Measurements from ENCODE around the gene SELENOF.

SELENOF gene

GRCh38 chr1:86953167-86953566 lies 39.2 kb upstream of the SELENOF start:
- no peak overlapping the region for H3K4me3 ChIP-seq (ENCODE audit: low read depth, low read length)
- no peak for DNase-seq (ENCODE audit: low read depth)
- TF ChIP-seq MYC (IDR thresholded peaks at IDR 0.05; ENCODE audit: low read depth, low read length) (no peak), POLR2A (IDR thresholded peaks at IDR 0.05; ENCODE audit: extremely low read depth, insufficient read length) (no peak), MAX (IDR thresholded peaks at IDR 0.05; ENCODE audit: low read depth, low read length) (no peak), CTCF (IDR thresholded peaks at IDR 0.05; ENCODE audit: low read depth, low read length) (no peak)

- DNase-seq (ENCODE audit: low read depth) = no peak
- TF ChIP-seq CTCF (IDR thresholded peaks at IDR 0.05; ENCODE audit: low read depth, low read length) (no peak), MYC (IDR thresholded peaks at IDR 0.05; ENCODE audit: low read depth, low read length) (no peak), MAX (IDR thresholded peaks at IDR 0.05; ENCODE audit: low read depth, low read length) (no peak), POLR2A (IDR thresholded peaks at IDR 0.05; ENCODE audit: extremely low read depth, insufficient read length) (no peak)
- no peak overlapping the region for H3K4me3 ChIP-seq (ENCODE audit: low read depth, low read length)
Measured at GRCh38 chr1:86951430-86951829, 37.5 kb upstream of the SELENOF start.

- no peak overlapping the region for H3K4me3 ChIP-seq (ENCODE audit: low read depth, low read length)
- no peak for DNase-seq (ENCODE audit: low read depth)
- TF ChIP-seq MAX (IDR thresholded peaks at IDR 0.05; ENCODE audit: low read depth, low read length) = no peak
- no peak for TF ChIP-seq MYC (IDR thresholded peaks at IDR 0.05; ENCODE audit: low read depth, low read length)
- no peak for TF ChIP-seq POLR2A (IDR thresholded peaks at IDR 0.05; ENCODE audit: extremely low read depth, insufficient read length)
- no peak for TF ChIP-seq CTCF (IDR thresholded peaks at IDR 0.05; ENCODE audit: low read depth, low read length)
Measured at GRCh38 chr1:86950712-86951419, 36.9 kb upstream of the SELENOF start.

GRCh38 chr1:86948212-86948611 lies 34.3 kb upstream of the SELENOF start:
- TF ChIP-seq POLR2A (IDR thresholded peaks at IDR 0.05; ENCODE audit: extremely low read depth, insufficient read length) (no peak), CTCF (IDR thresholded peaks at IDR 0.05; ENCODE audit: low read depth, low read length) (no peak), MAX (IDR thresholded peaks at IDR 0.05; ENCODE audit: low read depth, low read length) (no peak), MYC (IDR thresholded peaks at IDR 0.05; ENCODE audit: low read depth, low read length) (no peak)
- no peak overlapping the region for H3K4me3 ChIP-seq (ENCODE audit: low read depth, low read length)
- no peak for DNase-seq (ENCODE audit: low read depth)

- no peak overlapping the region for H3K4me3 ChIP-seq (ENCODE audit: low read depth, low read length)
- TF ChIP-seq POLR2A (IDR thresholded peaks at IDR 0.05; ENCODE audit: extremely low read depth, insufficient read length) = no peak
- no peak for TF ChIP-seq MAX (IDR thresholded peaks at IDR 0.05; ENCODE audit: low read depth, low read length)
- no peak for TF ChIP-seq CTCF (IDR thresholded peaks at IDR 0.05; ENCODE audit: low read depth, low read length)
- no peak for TF ChIP-seq MYC (IDR thresholded peaks at IDR 0.05; ENCODE audit: low read depth, low read length)
- DNase-seq (ENCODE audit: low read depth) = no peak
Measured at GRCh38 chr1:86942743-86943142, 28.8 kb upstream of the SELENOF start.
